Activated CD4-positive, alpha-beta T cell treated with anti-CD3 and anti-CD28 coated beads, Interleukin-2, amount 10 ng/mL, durations not matched to agents 7 days and 5 days (primary cell): ENCODE data around the gene STPG2. TPM values are rescaled to one million over a fixed set of nuclear protein-coding genes. Genes with fewer than 3 reads are reported as not detected.

Source experiments
- CTCF ChIA-PET: fragments of 350-600 bp; sonication (Branson Sonifier 250); formaldehyde crosslinking; loops from one replicate; lab custom pipeline; 2021; ENCODE audit warnings: antibody characterized with exemption; lab: Charles Lee
- POLR2A ChIA-PET: fragments of 350-600 bp; sonication (Branson Sonifier 250); formaldehyde crosslinking; loops from one replicate; lab custom pipeline; 2021; ENCODE audit warnings: antibody characterized with exemption; lab: Charles Lee
- DNase-seq: peaks from one replicate; pipeline ENCODE4 v3.0.0-alpha.2; 2020
- H3K27ac Mint-ChIP-seq: one replicate; pipeline ENCODE4 v1.8.0; 2021; ENCODE audit warnings: mild to moderate bottlenecking, moderate library complexity, mixed read lengths
- H3K27me3 Mint-ChIP-seq: one replicate; pipeline ENCODE4 v1.8.0; 2021; ENCODE audit warnings: mixed read lengths
- H3K36me3 Mint-ChIP-seq: one replicate; pipeline ENCODE4 v1.8.0; 2021; ENCODE audit warnings: low read depth, mixed read lengths
- H3K4me1 Mint-ChIP-seq: one replicate; pipeline ENCODE4 v1.8.0; 2021; ENCODE audit warnings: mixed read lengths
- H3K4me3 Mint-ChIP-seq: one replicate; pipeline ENCODE4 v1.8.0; 2021; ENCODE audit warnings: mild to moderate bottlenecking, moderate library complexity, mixed read lengths
- H3K9me3 Mint-ChIP-seq: one replicate; pipeline ENCODE4 v1.8.0; 2021; ENCODE audit warnings: mixed read lengths
- total RNA-seq, 2 experiments: library from RNA; stranded (reverse); gene quantifications; one replicate each; pipeline ENCODE4 v1.2.3, GENCODE V29; 2021

Gene STPG2
- total RNA-seq, 2 experiments from 2014 or later, result 0.12 TPM; not detected in 1

GRCh38 chr4:97828646-97829045 lies 314.6 kb downstream of the STPG2 start:
- H3K4me3 Mint-ChIP-seq, result no peak overlapping the region
- H3K9me3 Mint-ChIP-seq, result peaks cover 6% of the 10 kb centered on the region
- no peaks in the 10 kb centered on the region for H3K4me1 Mint-ChIP-seq
- no peaks in the 10 kb centered on the region for H3K27me3 Mint-ChIP-seq
- no peak overlapping the region for H3K27ac Mint-ChIP-seq
- no peaks in the 10 kb centered on the region for H3K36me3 Mint-ChIP-seq
- POLR2A ChIA-PET, result no interaction called here
- CTCF ChIA-PET, result no interaction called here
- DNase-seq, result no peak

- no peak overlapping the region for H3K27ac Mint-ChIP-seq
- ChIA-PET CTCF (no interaction called here), POLR2A (no interaction called here)
- H3K4me1 Mint-ChIP-seq, result no peaks in the 10 kb centered on the region
- H3K27me3 Mint-ChIP-seq, result no peaks in the 10 kb centered on the region
- no peaks in the 10 kb centered on the region for H3K9me3 Mint-ChIP-seq
- H3K36me3 Mint-ChIP-seq, result no peaks in the 10 kb centered on the region
- DNase-seq, result no peak
- no peak overlapping the region for H3K4me3 Mint-ChIP-seq
Observed at GRCh38 chr4:97819294-97819693, 324.0 kb downstream of the STPG2 start.

GRCh38 chr4:97812768-97813167 lies 330.5 kb downstream of the STPG2 start:
- ChIA-PET CTCF (no interaction called here), POLR2A (no interaction called here)
- Mint-ChIP-seq H3K36me3 (no peaks in the 10 kb centered on the region), H3K4me3 (no peak overlapping the region), H3K27me3 (no peaks in the 10 kb centered on the region), H3K9me3 (no peaks in the 10 kb centered on the region), H3K27ac (no peak overlapping the region), H3K4me1 (no peaks in the 10 kb centered on the region)
- DNase-seq, result no peak

GRCh38 chr4:97786306-97786920 lies 356.9 kb downstream of the STPG2 start:
- no peaks in the 10 kb centered on the region for H3K27me3 Mint-ChIP-seq
- CTCF ChIA-PET, result no interaction called here
- H3K4me1 Mint-ChIP-seq, result no peaks in the 10 kb centered on the region
- peaks cover 6% of the 10 kb centered on the region for H3K9me3 Mint-ChIP-seq
- no peaks in the 10 kb centered on the region for H3K36me3 Mint-ChIP-seq
- POLR2A ChIA-PET, result no interaction called here
- H3K4me3 Mint-ChIP-seq, result no peak overlapping the region
- DNase-seq, result no peak
- H3K27ac Mint-ChIP-seq, result no peak overlapping the region

- Mint-ChIP-seq H3K36me3 (no peaks in the 10 kb centered on the region), H3K27ac (no peak overlapping the region), H3K4me1 (no peaks in the 10 kb centered on the region), H3K9me3 (peaks cover 7% of the 10 kb centered on the region), H3K4me3 (no peak overlapping the region), H3K27me3 (no peaks in the 10 kb centered on the region)
- DNase-seq, result no peak
- ChIA-PET POLR2A (no interaction called here), CTCF (no interaction called here)
Observed at GRCh38 chr4:97778174-97778573, 365.1 kb downstream of the STPG2 start.

- Mint-ChIP-seq H3K27ac (no peak overlapping the region), H3K27me3 (no peaks in the 10 kb centered on the region), H3K4me3 (no peak overlapping the region), H3K36me3 (no peaks in the 10 kb centered on the region), H3K9me3 (peaks cover 7% of the 10 kb centered on the region), H3K4me1 (no peaks in the 10 kb centered on the region)
- POLR2A ChIA-PET, result no interaction called here
- DNase-seq, result no peak
- CTCF ChIA-PET, result interaction anchor here (0.6 kb wide), 1 partner anchor 381 kb away, joined by 4 read pairs; no protein-coding TSS in a partner anchor
Observed at GRCh38 chr4:97774347-97774989, 368.8 kb downstream of the STPG2 start.

GRCh38 chr4:97770222-97770621 lies 373.1 kb downstream of the STPG2 start:
- Mint-ChIP-seq H3K9me3 (no peaks in the 10 kb centered on the region), H3K27ac (no peak overlapping the region), H3K4me3 (no peak overlapping the region), H3K36me3 (no peaks in the 10 kb centered on the region), H3K27me3 (no peaks in the 10 kb centered on the region), H3K4me1 (no peaks in the 10 kb centered on the region)
- POLR2A ChIA-PET, result no interaction called here
- no peak for DNase-seq
- CTCF ChIA-PET, result no interaction called here

- Mint-ChIP-seq H3K27me3 (no peaks in the 10 kb centered on the region), H3K27ac (no peak overlapping the region), H3K9me3 (no peaks in the 10 kb centered on the region), H3K4me3 (no peak overlapping the region), H3K36me3 (no peaks in the 10 kb centered on the region), H3K4me1 (no peaks in the 10 kb centered on the region)
- no peak for DNase-seq
- POLR2A ChIA-PET, result no interaction called here
- CTCF ChIA-PET, result interaction anchor here (0.6 kb wide), 1 partner anchor 1118 kb away, joined by 3 read pairs; no protein-coding TSS in a partner anchor
Observed at GRCh38 chr4:97762115-97762512, 381.2 kb downstream of the STPG2 start.

- Mint-ChIP-seq H3K27ac (no peak overlapping the region), H3K9me3 (no peaks in the 10 kb centered on the region), H3K4me3 (no peak overlapping the region), H3K27me3 (no peaks in the 10 kb centered on the region), H3K4me1 (no peaks in the 10 kb centered on the region), H3K36me3 (no peaks in the 10 kb centered on the region)
- CTCF ChIA-PET, result no interaction called here
- no peak for DNase-seq
- POLR2A ChIA-PET, result no interaction called here
Observed at GRCh38 chr4:97761445-97762114, 381.7 kb downstream of the STPG2 start.

- Mint-ChIP-seq H3K27ac (no peak overlapping the region), H3K9me3 (no peaks in the 10 kb centered on the region), H3K27me3 (no peaks in the 10 kb centered on the region), H3K4me1 (no peaks in the 10 kb centered on the region), H3K36me3 (no peaks in the 10 kb centered on the region), H3K4me3 (no peak overlapping the region)
- no peak for DNase-seq
- ChIA-PET POLR2A (no interaction called here), CTCF (no interaction called here)
Observed at GRCh38 chr4:97759785-97760184, 383.5 kb downstream of the STPG2 start.

GRCh38 chr4:97752599-97752998 lies 390.7 kb downstream of the STPG2 start:
- no peaks in the 10 kb centered on the region for H3K36me3 Mint-ChIP-seq
- H3K27ac Mint-ChIP-seq, result no peak overlapping the region
- H3K4me1 Mint-ChIP-seq, result no peaks in the 10 kb centered on the region
- POLR2A ChIA-PET, result no interaction called here
- H3K4me3 Mint-ChIP-seq, result no peak overlapping the region
- H3K9me3 Mint-ChIP-seq, result no peaks in the 10 kb centered on the region
- no peak for DNase-seq
- H3K27me3 Mint-ChIP-seq, result no peaks in the 10 kb centered on the region
- CTCF ChIA-PET, result interaction anchor here (0.5 kb wide), 1 partner anchor 66 kb away, joined by 4 read pairs; no protein-coding TSS in a partner anchor

- H3K9me3 Mint-ChIP-seq, result no peaks in the 10 kb centered on the region
- H3K4me3 Mint-ChIP-seq, result no peak overlapping the region
Observed at GRCh38 chr4:97747945-97748344, 395.3 kb downstream of the STPG2 start.

GRCh38 chr4:97720869-97721432 lies 422.3 kb downstream of the STPG2 start:
- ChIA-PET CTCF (no interaction called here), POLR2A (no interaction called here)
- H3K9me3 Mint-ChIP-seq, result no peaks in the 10 kb centered on the region
- DNase-seq, result no peak
- no peaks in the 10 kb centered on the region for H3K27me3 Mint-ChIP-seq
- no peak overlapping the region for H3K27ac Mint-ChIP-seq
- H3K4me1 Mint-ChIP-seq, result no peaks in the 10 kb centered on the region
- H3K36me3 Mint-ChIP-seq, result no peaks in the 10 kb centered on the region
- no peak overlapping the region for H3K4me3 Mint-ChIP-seq

More at GRCh38 chr4:97747945-97748344, 395.3 kb downstream of the STPG2 start:
- POLR2A ChIA-PET, result no interaction called here
- H3K27me3 Mint-ChIP-seq, result no peaks in the 10 kb centered on the region
- no peaks in the 10 kb centered on the region for H3K36me3 Mint-ChIP-seq
- CTCF ChIA-PET, result no interaction called here
- no peak overlapping the region for H3K27ac Mint-ChIP-seq
- DNase-seq, result no peak
- no peaks in the 10 kb centered on the region for H3K4me1 Mint-ChIP-seq
